Prostate gland (tissue), 2 donors: Measurements from ENCODE around the gene VEPH1.

Source experiments
- CTCF ChIP-seq, 4 experiments: fragments of 200-600 bp in 2 of 4; fragments of 450-650 bp in 2 of 4; sonication (generic) in 2 of 4; IDR thresholded peaks; 1 replicate in 3 of 4; 2 replicates in 1 of 4; pipeline ENCODE4 v1.5.1; 2016 to 2019; ENCODE audit warnings: antibody characterized with exemption in 4 of 4, mild to moderate bottlenecking in 2 of 4, moderate library complexity in 2 of 4
- POLR2A ChIP-seq: fragments of 450-650 bp; IDR thresholded peaks from one replicate; pipeline ENCODE4 v1.6.1; 2016; ENCODE audit warnings: antibody characterized with exemption, mild to moderate bottlenecking

GRCh38 chr3:157520485-157521150 is 17.4 kb upstream of the VEPH1 start:
- TF ChIP-seq CTCF (IDR thresholded peaks at IDR 0.05) (no peak), POLR2A (no peak)
